Activated T-cell treated with anti-CD3 and anti-CD28 coated beads, Interleukin-2, amount 50 U/mL, for 72 hours (primary cell): ENCODE data around the gene YPEL2. TPM values are rescaled to one million over a fixed set of nuclear protein-coding genes. Genes with fewer than 3 reads are reported as not detected.
"Not testable (repeated sequence)": the region's sequence is repeated elsewhere in the genome, so short reads cannot be mapped to it uniquely, and the experiment has no call there.

Experiments used
- ATAC-seq, 2 donors: fragments of 150-1000 bp; cut with Tn5 transposase; replicated peaks in 1 of 2; 2 replicates each; pipeline ENCODE4 v1.10.0; 2021; ENCODE audit warnings: moderate library complexity in 2 of 2, mild to moderate bottlenecking in 1 of 2
- DNase-seq, 2 donors: peaks; one replicate each; pipeline ENCODE4 v3.0.0; 2021 to 2022; ENCODE audit warnings: mixed read lengths in 1 of 2
- H3K27ac Mint-ChIP-seq: one replicate; pipeline ENCODE4 v1.8.0; 2022; ENCODE audit warnings: mild to moderate bottlenecking, moderate library complexity, mixed read lengths
- H3K27me3 Mint-ChIP-seq: one replicate; pipeline ENCODE4 v1.8.0; 2022; ENCODE audit warnings: low read depth, mixed read lengths
- H3K36me3 Mint-ChIP-seq, 2 donors: one replicate each; pipeline ENCODE4 v1.8.0; 2022; ENCODE audit warnings: mixed read lengths in 2 of 2, mild to moderate bottlenecking in 1 of 2; ENCODE audit not compliant: insufficient read depth in 2 of 2
- H3K4me1 Mint-ChIP-seq: one replicate; pipeline ENCODE4 v1.8.0; 2022; ENCODE audit warnings: low read depth, mixed read lengths
- H3K4me3 Mint-ChIP-seq, 2 donors: one replicate each; pipeline ENCODE4 v1.8.0; 2022; ENCODE audit warnings: mild to moderate bottlenecking in 2 of 2, mixed read lengths in 2 of 2, moderate library complexity in 2 of 2
- H3K9me3 Mint-ChIP-seq, 2 donors: one replicate each; pipeline ENCODE4 v1.8.0; 2022; ENCODE audit warnings: mixed read lengths in 2 of 2
- total RNA-seq, 2 donors: library from RNA; stranded (reverse); gene quantifications; one replicate each; pipeline ENCODE4 v1.2.3, GENCODE V29; 2022

YPEL2 gene
- total RNA-seq, 2 donors from 2014 or later: 13.4 to 18.9 TPM

DNA sequence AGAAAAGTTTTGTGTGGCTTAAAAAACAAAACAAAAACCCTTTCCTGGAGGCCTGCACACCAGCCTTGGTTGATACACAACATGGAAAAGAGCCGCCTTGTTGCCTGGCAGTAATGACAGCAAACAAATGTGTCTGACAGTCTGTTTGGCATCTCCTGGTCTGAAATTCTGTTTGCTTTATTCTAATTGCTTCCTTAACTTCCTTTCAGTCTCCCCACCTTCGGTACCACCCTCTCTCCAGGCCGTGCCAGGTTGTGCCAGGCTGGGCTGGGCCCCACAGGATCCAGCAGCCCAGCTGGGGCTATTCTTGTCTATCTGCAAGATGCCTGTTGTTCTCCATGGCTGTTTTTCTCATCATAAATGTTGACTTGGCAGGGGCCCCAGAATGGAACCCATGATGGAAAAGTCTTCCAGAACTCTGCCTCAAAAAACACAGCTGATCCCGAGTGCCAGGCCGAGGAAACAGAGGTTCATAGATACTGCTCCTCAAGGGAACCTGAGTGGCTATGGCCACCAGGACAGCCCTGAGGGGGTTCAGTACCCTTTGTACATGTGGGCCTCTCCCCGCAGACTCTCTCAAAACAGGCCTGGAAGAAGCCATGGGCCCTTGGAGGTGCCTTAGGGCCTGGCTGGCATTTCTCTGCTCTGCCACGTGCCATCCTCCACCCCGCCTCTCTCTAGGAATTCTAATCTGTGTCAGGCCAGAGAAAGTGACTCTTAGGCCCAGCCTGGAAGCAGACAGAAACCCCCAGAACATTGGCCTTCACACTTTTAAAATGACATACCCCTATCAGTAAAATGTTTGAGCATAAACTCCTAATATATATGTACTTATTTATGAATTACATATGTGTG, 50.5 kb downstream of the YPEL2 start:
- Mint-ChIP-seq H3K27ac (no peak overlapping the region), H3K4me1 (peaks cover 27% of the 10 kb centered on the region), H3K36me3 (no peaks in the 10 kb centered on the region), H3K9me3 (no peaks in the 10 kb centered on the region), H3K4me3 (no peak overlapping the region), H3K27me3 (no peaks in the 10 kb centered on the region)
- no peak for ATAC-seq
- DNase-seq: no peak

DNA sequence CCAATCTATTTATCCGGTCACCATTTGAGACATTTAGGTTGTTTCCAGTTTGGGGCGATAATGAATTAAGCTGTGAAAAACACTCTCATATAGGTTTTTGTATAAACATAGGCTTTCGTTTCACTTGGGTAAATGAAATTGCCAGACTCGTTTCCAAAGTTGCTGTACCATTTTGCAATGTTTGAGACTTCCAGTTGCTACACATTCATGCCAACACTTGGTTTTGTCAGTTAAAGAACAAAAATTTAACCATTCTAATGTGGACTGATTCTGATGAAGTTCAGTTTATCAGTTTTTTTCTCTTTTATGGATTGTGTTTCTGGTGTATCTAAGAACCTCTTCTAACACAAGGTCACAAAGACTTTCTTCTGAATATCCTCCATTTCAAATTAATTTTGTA, 52.4 kb downstream of the YPEL2 start:
- Mint-ChIP-seq H3K4me1 (peaks cover 23% of the 10 kb centered on the region), H3K27ac (no peak overlapping the region), H3K4me3 (no peak overlapping the region), H3K9me3 (no peaks in the 10 kb centered on the region), H3K36me3 (no peaks in the 10 kb centered on the region), H3K27me3 (no peaks in the 10 kb centered on the region)
- DNase-seq (no peak), ATAC-seq (no peak)

DNA sequence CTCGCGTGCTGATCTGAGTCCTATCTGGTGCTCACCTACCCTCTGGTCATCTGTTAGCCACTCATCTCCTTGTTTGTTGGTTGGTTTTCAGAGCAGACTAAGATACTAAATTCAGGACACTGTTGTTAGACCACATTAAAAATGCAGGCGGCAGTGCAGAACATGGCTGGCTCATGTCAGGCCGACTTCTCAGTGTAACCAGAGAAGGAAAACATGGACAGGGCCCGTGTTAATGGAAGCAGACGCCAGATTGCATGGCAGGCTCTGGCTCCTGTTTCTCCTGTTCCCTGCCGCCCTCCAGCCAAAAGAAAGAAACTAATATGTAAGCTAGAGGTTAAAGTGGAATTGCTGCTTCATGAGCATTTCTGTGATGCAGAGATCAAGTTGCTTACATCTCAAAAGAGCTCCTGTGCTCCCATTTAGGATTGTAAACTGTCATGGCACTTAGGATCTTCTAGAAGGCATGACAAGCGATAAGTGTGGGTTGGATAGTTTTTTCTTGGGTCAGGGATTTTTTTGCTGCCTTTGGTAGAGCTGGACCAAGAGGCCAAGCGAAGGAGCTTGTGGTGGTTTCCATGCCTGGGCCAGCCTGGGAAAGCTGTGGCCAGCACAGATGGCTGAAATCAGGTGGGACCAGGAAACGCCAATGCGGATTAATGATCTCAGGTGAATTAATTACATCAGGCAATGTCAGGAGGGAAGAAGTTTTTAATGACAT, 56.1 kb downstream of the YPEL2 start:
- H3K4me3 Mint-ChIP-seq: no peak overlapping the region
- H3K9me3 Mint-ChIP-seq: no peaks in the 10 kb centered on the region
- no peak overlapping the region for H3K27ac Mint-ChIP-seq
- H3K36me3 Mint-ChIP-seq: peaks cover 0 to 4% of the 10 kb centered on the region in 2 donors
- no peak for DNase-seq
- no peak for ATAC-seq
- H3K27me3 Mint-ChIP-seq: no peaks in the 10 kb centered on the region
- no peaks in the 10 kb centered on the region for H3K4me1 Mint-ChIP-seq

DNA sequence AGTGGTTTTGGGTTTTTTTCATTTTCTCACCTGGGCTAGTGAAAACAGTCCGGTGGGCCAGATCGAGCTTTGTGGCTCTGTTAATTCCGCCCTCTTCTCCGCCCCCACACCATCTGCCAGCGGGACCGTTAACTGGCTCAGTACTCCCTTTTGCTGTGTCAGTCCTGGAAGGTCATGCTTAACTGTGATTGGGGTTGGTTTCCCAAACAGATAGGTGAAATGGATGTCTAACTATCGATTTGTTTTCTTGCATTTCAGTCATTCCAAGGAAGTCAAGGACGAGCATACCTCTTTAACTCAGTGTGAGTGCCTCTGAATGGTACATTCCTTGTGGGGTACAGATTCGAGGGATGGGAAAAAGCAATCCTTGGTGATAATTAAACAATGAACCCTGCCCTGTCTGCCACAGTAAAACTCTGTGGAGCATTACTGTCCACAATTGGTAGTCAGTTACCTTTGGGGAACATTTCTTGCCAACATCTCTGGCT, 56.7 kb downstream of the YPEL2 start:
- Mint-ChIP-seq H3K4me1 (no peaks in the 10 kb centered on the region), H3K9me3 (no peaks in the 10 kb centered on the region), H3K27me3 (no peaks in the 10 kb centered on the region), H3K27ac (no peak overlapping the region), H3K4me3 (no peak overlapping the region), H3K36me3 (peaks cover 0 to 4% of the 10 kb centered on the region in 2 donors)
- no peak for DNase-seq
- no peak for ATAC-seq

GRCh38 chr17:59389066-59389465, 57.6 kb downstream of the YPEL2 start:
- Mint-ChIP-seq H3K27me3 (no peaks in the 10 kb centered on the region), H3K4me1 (no peaks in the 10 kb centered on the region), H3K36me3 (peaks cover 0 to 4% of the 10 kb centered on the region in 2 donors), H3K4me3 (no peak overlapping the region), H3K9me3 (no peaks in the 10 kb centered on the region), H3K27ac (no peak overlapping the region)
- ATAC-seq (no peak), DNase-seq (no peak)

GRCh38 chr17:59391021-59391420, 59.6 kb downstream of the YPEL2 start:
- Mint-ChIP-seq H3K36me3 (peaks cover 0 to 4% of the 10 kb centered on the region in 2 donors), H3K4me1 (no peaks in the 10 kb centered on the region), H3K9me3 (no peaks in the 10 kb centered on the region), H3K4me3 (no peak overlapping the region), H3K27me3 (no peaks in the 10 kb centered on the region), H3K27ac (no peak overlapping the region)
- no peak for DNase-seq
- no peak for ATAC-seq

- H3K36me3 Mint-ChIP-seq: peaks cover 0 to 6% of the 10 kb centered on the region in 2 donors
These were observed 61.7 kb downstream of the YPEL2 start for GRCh38 chr17:59392973-59393679.

GRCh38 chr17:59393742-59394410, 62.4 kb downstream of the YPEL2 start:
- H3K4me1 Mint-ChIP-seq, H3K4me3 Mint-ChIP-seq, ATAC-seq, H3K9me3 Mint-ChIP-seq, DNase-seq, H3K36me3 Mint-ChIP-seq, H3K27ac Mint-ChIP-seq, H3K27me3 Mint-ChIP-seq: not testable (repeated sequence)

More at GRCh38 chr17:59392973-59393679, 61.7 kb downstream of the YPEL2 start:
- no peak overlapping the region for H3K27ac Mint-ChIP-seq
- DNase-seq (no peak), ATAC-seq (no peak)
- no peaks in the 10 kb centered on the region for H3K9me3 Mint-ChIP-seq
- no peak overlapping the region for H3K4me3 Mint-ChIP-seq
- H3K27me3 Mint-ChIP-seq: no peaks in the 10 kb centered on the region
- no peaks in the 10 kb centered on the region for H3K4me1 Mint-ChIP-seq

GRCh38 chr17:59396134-59396826, 64.8 kb downstream of the YPEL2 start:
- no peak overlapping the region for H3K27ac Mint-ChIP-seq
- H3K4me1 Mint-ChIP-seq: no peaks in the 10 kb centered on the region
- DNase-seq: no peak
- peaks cover 1 to 7% of the 10 kb centered on the region in 2 donors for H3K36me3 Mint-ChIP-seq
- H3K27me3 Mint-ChIP-seq: no peaks in the 10 kb centered on the region
- H3K9me3 Mint-ChIP-seq: no peaks in the 10 kb centered on the region
- H3K4me3 Mint-ChIP-seq: no peak overlapping the region
- ATAC-seq: no peak

GRCh38 chr17:59397316-59398073, 66.0 kb downstream of the YPEL2 start:
- Mint-ChIP-seq H3K27ac (no peak overlapping the region), H3K9me3 (no peaks in the 10 kb centered on the region), H3K4me3 (no peak overlapping the region), H3K27me3 (no peaks in the 10 kb centered on the region), H3K4me1 (no peaks in the 10 kb centered on the region), H3K36me3 (peaks cover 1 to 3% of the 10 kb centered on the region in 2 donors)
- DNase-seq: no peak
- ATAC-seq: no peak

DNA sequence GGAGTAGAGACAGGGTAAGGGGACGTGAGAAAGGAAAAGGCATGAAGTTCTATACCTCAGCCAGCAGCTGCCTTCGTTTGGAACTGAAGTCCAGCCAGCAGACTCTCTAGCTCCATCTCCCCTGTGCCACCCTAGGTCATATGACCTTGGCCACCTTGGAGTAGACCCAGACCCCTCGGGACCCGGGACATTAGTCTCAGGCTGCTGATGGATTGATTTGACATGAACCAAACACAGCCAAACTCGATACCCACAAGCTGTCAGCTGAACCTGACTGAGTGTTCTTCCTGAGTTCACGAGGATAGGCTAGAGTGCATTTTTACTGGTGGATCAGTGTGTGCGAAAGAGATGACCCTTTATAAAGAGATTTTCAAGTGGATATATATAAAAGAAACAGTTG, 68.5 kb downstream of the YPEL2 start:
- Mint-ChIP-seq H3K9me3 (no peaks in the 10 kb centered on the region), H3K4me1 (no peaks in the 10 kb centered on the region), H3K27me3 (no peaks in the 10 kb centered on the region), H3K36me3 (peaks cover 1 to 5% of the 10 kb centered on the region in 2 donors), H3K27ac (no peak overlapping the region), H3K4me3 (no peak overlapping the region)
- no peak for DNase-seq
- no peak for ATAC-seq

DNA sequence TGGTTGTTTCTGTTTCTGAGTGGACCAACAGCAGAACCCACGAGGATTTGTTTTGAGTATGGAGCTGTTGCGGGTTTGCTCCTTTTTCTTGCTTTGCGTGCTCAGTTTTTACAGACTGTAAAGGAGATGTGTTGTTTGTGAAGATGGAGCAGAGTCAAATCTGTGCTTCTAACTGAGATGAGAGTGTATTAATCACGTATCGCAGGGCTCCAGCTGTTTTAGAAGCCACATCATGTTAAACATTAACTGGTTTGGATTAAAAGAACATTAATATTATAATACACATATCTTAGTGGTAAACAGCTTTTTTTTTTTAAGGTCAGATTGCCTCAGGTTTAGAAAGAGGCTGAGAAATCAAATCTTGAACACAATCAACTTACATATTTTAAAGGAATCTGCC, 69.4 kb downstream of the YPEL2 start:
- Mint-ChIP-seq H3K27me3 (no peaks in the 10 kb centered on the region), H3K4me3 (no peak overlapping the region), H3K4me1 (no peaks in the 10 kb centered on the region), H3K36me3 (peaks cover 1 to 5% of the 10 kb centered on the region in 2 donors), H3K9me3 (no peaks in the 10 kb centered on the region), H3K27ac (no peak overlapping the region)
- DNase-seq: no peak
- ATAC-seq: no peak
